A673 (cell line): Measurements from ENCODE around the gene MCM8. TPM values are rescaled to one million over a fixed set of nuclear protein-coding genes. Genes with fewer than 3 reads are reported as not detected.

Source experiments
- BruUV-seq: library from RNA; stranded (reverse); fragments of 400-500 nt; replicated peaks from 2 replicates; lab custom pipeline; 2021; lab: Mats Ljungman, UMichigan
- CTCF ChIA-PET: fragments of 300-600 bp; sonication (Branson Sonifier 250); formaldehyde crosslinking; loops from one replicate; lab custom pipeline; 2022; ENCODE audit warnings: antibody characterized with exemption; lab: Charles Lee
- POLR2A ChIA-PET: fragments of 300-600 bp; sonication (Branson Sonifier 250); formaldehyde crosslinking; loops from one replicate; lab custom pipeline; 2022; ENCODE audit warnings: antibody characterized with exemption; ENCODE audit not compliant: low non-redundant PET; lab: Charles Lee
- DNase-seq: peaks from one replicate; pipeline ENCODE4 v3.0.0-alpha.2; 2015; ENCODE audit warnings: low spot score
- H3K27ac ChIP-seq: fragments of 200-600 bp; sonication (generic); 2 replicates; pipeline ENCODE4 v1.5.1; 2016; ENCODE audit warnings: mixed run types, low read depth, mild to moderate bottlenecking, mixed read lengths, antibody characterized with exemption, low read length; ENCODE audit not compliant: poor library complexity, severe bottlenecking
- H3K27me3 ChIP-seq: fragments of 200-600 bp; sonication (generic); replicated peaks from 2 replicates; pipeline ENCODE4 v1.6.1; 2017; ENCODE audit warnings: mixed run types, low read depth, mild to moderate bottlenecking, mixed read lengths, antibody characterized with exemption, low read length; ENCODE audit not compliant: insufficient read depth, poor library complexity
- H3K36me3 ChIP-seq: fragments of 200-600 bp; sonication (generic); 2 replicates; pipeline ENCODE4 v1.6.1; 2016; ENCODE audit warnings: mixed run types, mild to moderate bottlenecking, mixed read lengths, antibody characterized with exemption, low read length; ENCODE audit not compliant: insufficient read depth, poor library complexity, severe bottlenecking
- H3K4me1 ChIP-seq: fragments of 200-600 bp; sonication (generic); 2 replicates; pipeline ENCODE4 v1.6.1; 2017; ENCODE audit warnings: mixed run types, mild to moderate bottlenecking, mixed read lengths, antibody characterized with exemption, low read length; ENCODE audit not compliant: insufficient read depth, poor library complexity, severe bottlenecking
- H3K4me3 ChIP-seq: fragments of 200-600 bp; sonication (generic); 2 replicates; pipeline ENCODE4 v1.5.1; 2016; ENCODE audit warnings: low read depth, mixed run types, mild to moderate bottlenecking, mixed read lengths, low read length; ENCODE audit not compliant: poor library complexity, severe bottlenecking
- H3K9me3 ChIP-seq: fragments of 200-600 bp; sonication (generic); 2 replicates; pipeline ENCODE4 v1.6.1; 2016; ENCODE audit warnings: mixed run types, low read depth, mild to moderate bottlenecking, mixed read lengths, antibody characterized with exemption, low read length; ENCODE audit not compliant: poor library complexity, severe bottlenecking
- CTCF ChIP-seq: fragments of 300-800, 200-600 bp; sonication (generic); conservative IDR thresholded peaks from 2 replicates; pipeline ENCODE4 v1.5.1; 2017; ENCODE audit warnings: low read depth, mild to moderate bottlenecking, antibody characterized with exemption, low read length, moderate library complexity, mixed read lengths
- EZH2 ChIP-seq: fragments of 200-600 bp; sonication (generic); IDR thresholded peaks from 2 replicates; pipeline ENCODE4 v1.6.1; 2017; ENCODE audit warnings: borderline replicate concordance, low read depth, mild to moderate bottlenecking, mixed read lengths, antibody characterized with exemption, low read length; ENCODE audit not compliant: poor library complexity, severe bottlenecking
- intact Hi-C: fragments of 100-400 bp; cut with micrococcal nuclease; formaldehyde crosslinking; loops from one replicate; pipeline ENCODE4 v1.10.0; 2022; ENCODE audit not compliant: unreplicated experiment
- total RNA-seq: library from RNA; stranded (reverse); gene quantifications from 2 replicates; pipeline ENCODE4 v1.2.3, GENCODE V29; 2021

Gene MCM8
- total RNA-seq, 1 experiment from 2014 or later = 56.4 TPM

- no peaks in the 10 kb centered on the region for H3K36me3 ChIP-seq
- H3K4me1 ChIP-seq = no peaks in the 10 kb centered on the region
- ChIA-PET POLR2A (no interaction called here), CTCF (no interaction called here)
- no peaks in the 10 kb centered on the region for H3K27me3 ChIP-seq
- intact Hi-C loops = no loop called here
- no peaks in the 10 kb centered on the region for H3K9me3 ChIP-seq
- no peak for DNase-seq
- TF ChIP-seq EZH2 = no peak
- TF ChIP-seq CTCF = no peak
- H3K4me3 ChIP-seq = no peak overlapping the region
- BruUV-seq = no TSS peak
- no peak overlapping the region for H3K27ac ChIP-seq
These were observed 95.1 kb downstream of the MCM8 start for GRCh38 chr20:6045566-6045965.

GRCh38 chr20:6046432-6046831 lies 96.0 kb downstream of the MCM8 start:
- BruUV-seq = no TSS peak
- ChIA-PET POLR2A (no interaction called here), CTCF (no interaction called here)
- H3K27me3 ChIP-seq = peaks cover 5% of the 10 kb centered on the region
- TF ChIP-seq CTCF = no peak
- no peak for TF ChIP-seq EZH2
- H3K9me3 ChIP-seq = no peaks in the 10 kb centered on the region
- no peaks in the 10 kb centered on the region for H3K4me1 ChIP-seq
- no peaks in the 10 kb centered on the region for H3K36me3 ChIP-seq
- no peak overlapping the region for H3K4me3 ChIP-seq
- no peak for DNase-seq
- intact Hi-C loops = no loop called here
- no peak overlapping the region for H3K27ac ChIP-seq

GRCh38 chr20:6048391-6048790 lies 97.9 kb downstream of the MCM8 start:
- Histone ChIP-seq H3K4me3 (no peak overlapping the region), H3K27me3 (peaks cover 24% of the 10 kb centered on the region), H3K36me3 (no peaks in the 10 kb centered on the region), H3K4me1 (no peaks in the 10 kb centered on the region), H3K27ac (no peak overlapping the region), H3K9me3 (no peaks in the 10 kb centered on the region)
- POLR2A ChIA-PET = no interaction called here
- CTCF ChIA-PET = no interaction called here
- TF ChIP-seq EZH2 = no peak
- no peak for TF ChIP-seq CTCF
- intact Hi-C loops = no loop called here
- BruUV-seq = no TSS peak
- DNase-seq = no peak

Other genes starting within 250 kb of the MCM8 start
- gene SHLD1, start 200.3 kb upstream of the MCM8 start, total RNA-seq = 5.8 and 7.1 TPM in 2 replicates
- gene CHGB, start 39.1 kb upstream of the MCM8 start, total RNA-seq = 0.45 and 0.55 TPM in 2 replicates
- 38.6 and 41.6 TPM in 2 replicates for gene TRMT6, start 119 bp upstream of the MCM8 start, total RNA-seq
- 43.4 and 51.5 TPM in 2 replicates for gene CRLS1, start 55.5 kb downstream of the MCM8 start, total RNA-seq
- gene LRRN4, start 103.4 kb downstream of the MCM8 start, total RNA-seq = 0.15 TPM in 1 of 2 replicates, not detected in the other
- 1.3 and 2.0 TPM in 2 replicates for gene FERMT1, start 172.4 kb downstream of the MCM8 start, total RNA-seq